Measurements from ENCODE around the gene SEPSECS. TPM values are rescaled to one million over a fixed set of nuclear protein-coding genes. Genes with fewer than 3 reads are reported as not detected.

Gene SEPSECS
- total and polyA plus RNA-seq, 9 of the 15 experiments (the other 6 are each of a cell fraction or from before 2014, with no cell fraction given) = 3.9 to 17.2 (median 7.9) TPM

- no peak for TF ChIP-seq ATF3 (IDR thresholded peaks at IDR 0.05)
- no peak; the same call in 1 of the 2 replicates for TF ChIP-seq ATF3 (CRISPR knock-in tag; conservative IDR thresholded peaks at IDR 0.05)
- no peak; the same call in 1 of the 2 replicates for TF ChIP-seq ZNF12 (CRISPR knock-in tag; IDR thresholded peaks at IDR 0.05)
- peak; percentile 41; the same call in 1 of the 2 replicates for TF ChIP-seq ZNF232 (CRISPR knock-in tag; IDR thresholded peaks at IDR 0.05)
- TF ChIP-seq ZKSCAN1 (IDR thresholded peaks at IDR 0.05; ENCODE audit: low read depth, low read length) = 0 out of 2 replicates have a peak, but pooled peaks have one; percentile 19
- no peak for TF ChIP-seq STAT5B (CRISPR knock-in tag; IDR thresholded peaks at IDR 0.05)
- TF ChIP-seq SP1 (CRISPR knock-in tag; IDR thresholded peaks at IDR 0.05) = no peak; the same call in 1 of the 2 replicates
- TF ChIP-seq TBP (optimal IDR thresholded peaks at IDR 0.05; ENCODE audit: low read depth, low read length) = peak; percentile 82
- peak; percentile 80 for TF ChIP-seq KDM5B (IDR thresholded peaks at IDR 0.05; ENCODE audit: insufficient replicate concordance, low read depth, low read length)
- TF ChIP-seq PCBP2 (IDR thresholded peaks at IDR 0.05; ENCODE audit: low read depth, low read length, poor library complexity, severe bottlenecking) = no peak
- no peak for TF ChIP-seq HINFP (tag; conservative IDR thresholded peaks at IDR 0.05; ENCODE audit: low read depth)
- peak; percentile 84 for TF ChIP-seq CBX1 (IDR thresholded peaks at IDR 0.05; ENCODE audit: low read depth)
- TF ChIP-seq JUNB (CRISPR knock-in tag; conservative IDR thresholded peaks at IDR 0.05) = no peak
- TF ChIP-seq CBX8 (IDR thresholded peaks at IDR 0.05; ENCODE audit: borderline replicate concordance, extremely low read depth, low read depth, low read length, poor library complexity, severe bottlenecking) = no peak
- TF ChIP-seq ZNF696 (CRISPR knock-in tag; conservative IDR thresholded peaks at IDR 0.05) = no peak
- TF ChIP-seq ZNF717 (CRISPR knock-in tag; IDR thresholded peaks at IDR 0.05) = no peak
- no peak for TF ChIP-seq TFAM (CRISPR knock-in tag; conservative IDR thresholded peaks at IDR 0.05)
- TF ChIP-seq, protein P1, sequence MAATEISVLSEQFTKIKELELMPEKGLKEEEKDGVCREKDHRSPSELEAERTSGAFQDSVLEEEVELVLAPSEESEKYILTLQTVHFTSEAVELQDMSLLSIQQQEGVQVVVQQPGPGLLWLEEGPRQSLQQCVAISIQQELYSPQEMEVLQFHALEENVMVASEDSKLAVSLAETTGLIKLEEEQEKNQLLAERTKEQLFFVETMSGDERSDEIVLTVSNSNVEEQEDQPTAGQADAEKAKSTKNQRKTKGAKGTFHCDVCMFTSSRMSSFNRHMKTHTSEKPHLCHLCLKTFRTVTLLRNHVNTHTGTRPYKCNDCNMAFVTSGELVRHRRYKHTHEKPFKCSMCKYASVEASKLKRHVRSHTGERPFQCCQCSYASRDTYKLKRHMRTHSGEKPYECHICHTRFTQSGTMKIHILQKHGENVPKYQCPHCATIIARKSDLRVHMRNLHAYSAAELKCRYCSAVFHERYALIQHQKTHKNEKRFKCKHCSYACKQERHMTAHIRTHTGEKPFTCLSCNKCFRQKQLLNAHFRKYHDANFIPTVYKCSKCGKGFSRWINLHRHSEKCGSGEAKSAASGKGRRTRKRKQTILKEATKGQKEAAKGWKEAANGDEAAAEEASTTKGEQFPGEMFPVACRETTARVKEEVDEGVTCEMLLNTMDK (IDR thresholded peaks at IDR 0.05; ENCODE audit: borderline replicate concordance, insufficient read depth, low read depth, low read length, poor library complexity, severe bottlenecking) = no peak
- no peak for TF ChIP-seq PRMT5 (CRISPR knock-in tag; IDR thresholded peaks at IDR 0.05)
- no peak for TF ChIP-seq DACH1 (IDR thresholded peaks at IDR 0.05; ENCODE audit: partially characterized antibody)
- TF ChIP-seq SUPT5H (IDR thresholded peaks at IDR 0.05) = peak; percentile 94
- no peak for TF ChIP-seq ILK (tag; IDR thresholded peaks at IDR 0.05; ENCODE audit: borderline replicate concordance, low read depth)
- no peak for TF ChIP-seq HNRNPUL1 (IDR thresholded peaks at IDR 0.05; ENCODE audit: low read length)
- 0 out of 2 replicates have a peak, but pooled peaks have one; percentile 36 for TF ChIP-seq DPF2 (IDR thresholded peaks at IDR 0.05)
- TF ChIP-seq ILF3 (IDR thresholded peaks at IDR 0.05; ENCODE audit: borderline replicate concordance) = no peak
Observed at GRCh38 chr4:25159837-25160713, at the start of gene SEPSECS (continued).
